Prostate gland (tissue), 2 donors: Measurements from ENCODE around the gene SCFD2. TPM values are rescaled to one million over a fixed set of nuclear protein-coding genes. Genes with fewer than 3 reads are reported as not detected.

Experiments used
- DNase-seq: peaks from one replicate; pipeline ENCODE4 v3.0.0-alpha.2; 2019; ENCODE audit warnings: low spot score
- H3K27ac ChIP-seq, 2 donors: fragments of 200-600 bp; sonication (generic); 2 replicates each; pipeline ENCODE4 v1.5.1; 2017 to 2019
- H3K27me3 ChIP-seq: fragments of 200-600 bp; sonication (generic); replicated peaks from 2 replicates; pipeline ENCODE4 v1.5.1; 2019; ENCODE audit not compliant: insufficient read depth
- H3K36me3 ChIP-seq, 2 donors: fragments of 200-600 bp; sonication (generic); 1 replicate in 1 of 2; 2 replicates in 1 of 2; pipeline versions ENCODE4 v1.5.1 to v1.8.1; 2017 to 2019
- H3K4me1 ChIP-seq: fragments of 200-600 bp; sonication (generic); replicated peaks from 2 replicates; pipeline ENCODE4 v1.5.1; 2019
- H3K4me3 ChIP-seq, 2 donors: fragments of 200-600 bp; sonication (generic); 2 replicates each; pipeline ENCODE4 v1.5.1; 2017 to 2019
- H3K9me3 ChIP-seq: fragments of 200-600 bp; sonication (generic); 2 replicates; pipeline ENCODE4 v1.5.1; 2017
- POLR2A ChIP-seq: fragments of 450-650 bp; IDR thresholded peaks from one replicate; pipeline ENCODE4 v1.6.1; 2016; ENCODE audit warnings: antibody characterized with exemption, mild to moderate bottlenecking
- POLR2AphosphoS5 ChIP-seq: sonication (generic); formaldehyde crosslinking; IDR thresholded peaks from one replicate; pipeline ENCODE4 v1.6.1; 2017; ENCODE audit warnings: antibody characterized with exemption
- WGBS: methylation state at CpG from one replicate; pipeline ENCODE4 v1.1.5; 2018; 5-methylcytosine and 5-hydroxymethylcytosine counted together
- intact Hi-C: fragments of 100-400 bp; cut with DNase I; formaldehyde crosslinking; loops from one replicate; pipeline ENCODE4 v1.14.2; 2022
- total RNA-seq, 2 donors: library from RNA; depleted of rRNA; stranded (reverse); fragments of >200 nt; gene quantifications; one replicate each; pipeline ENCODE4 v1.1.0, GENCODE V29; 2016
- TF ChIP-seq, protein P1 (sequence below), 4 experiments: fragments of 200-600 bp in 2 of 4; fragments of 450-650 bp in 2 of 4; sonication (generic) in 2 of 4; IDR thresholded peaks; 1 replicate in 3 of 4; 2 replicates in 1 of 4; pipeline ENCODE4 v1.5.1; 2016 to 2019; ENCODE audit warnings: antibody characterized with exemption in 4 of 4, mild to moderate bottlenecking in 2 of 4, moderate library complexity in 2 of 4

Gene SCFD2
- total RNA-seq, 2 donors from 2014 or later: 10.7 to 21.1 TPM

DNA sequence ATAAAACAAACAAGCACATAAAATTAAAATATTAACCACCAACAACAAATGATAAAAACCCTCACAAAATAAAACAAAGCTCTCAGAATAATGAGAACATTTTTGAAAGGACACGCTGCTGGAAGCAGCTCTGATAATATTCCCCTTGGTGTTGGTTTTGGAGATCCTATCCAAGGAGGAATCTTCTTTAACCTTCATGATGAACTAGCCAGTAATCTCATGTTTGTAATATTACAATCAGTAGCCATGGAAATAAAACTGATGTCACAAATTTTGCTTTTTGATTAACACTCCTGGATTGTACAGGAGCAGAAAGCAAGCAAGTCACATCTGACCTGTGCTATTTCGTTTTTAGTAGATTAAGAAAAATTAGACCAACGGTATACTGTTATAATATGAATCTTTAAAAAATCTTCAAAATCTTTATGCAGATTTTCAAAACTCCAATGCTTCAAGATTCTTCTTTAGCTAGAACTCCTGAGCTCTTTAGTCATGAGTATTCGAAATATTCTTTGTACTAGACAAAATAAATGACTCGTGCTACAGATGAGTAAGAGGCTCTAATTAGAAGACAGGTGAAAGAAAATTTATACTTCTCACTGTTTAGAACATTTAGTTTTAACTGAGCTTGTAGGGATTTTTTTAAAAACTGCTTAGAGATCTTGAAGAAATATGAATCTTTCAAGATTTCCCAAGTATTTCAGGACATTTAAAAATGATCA is 349.6 kb downstream of the SCFD2 start:
- DNase-seq: no peak
- intact Hi-C loops: no loop called here
- Histone ChIP-seq H3K4me3 (no peak overlapping the region), H3K27me3 (no peaks in the 10 kb centered on the region), H3K36me3 (no peaks in the 10 kb centered on the region), H3K4me1 (peaks cover 4% of the 10 kb centered on the region), H3K27ac (no peak overlapping the region), H3K9me3 (no peaks in the 10 kb centered on the region)
- no peak for TF ChIP-seq POLR2AphosphoS5
- TF ChIP-seq, protein P1, sequence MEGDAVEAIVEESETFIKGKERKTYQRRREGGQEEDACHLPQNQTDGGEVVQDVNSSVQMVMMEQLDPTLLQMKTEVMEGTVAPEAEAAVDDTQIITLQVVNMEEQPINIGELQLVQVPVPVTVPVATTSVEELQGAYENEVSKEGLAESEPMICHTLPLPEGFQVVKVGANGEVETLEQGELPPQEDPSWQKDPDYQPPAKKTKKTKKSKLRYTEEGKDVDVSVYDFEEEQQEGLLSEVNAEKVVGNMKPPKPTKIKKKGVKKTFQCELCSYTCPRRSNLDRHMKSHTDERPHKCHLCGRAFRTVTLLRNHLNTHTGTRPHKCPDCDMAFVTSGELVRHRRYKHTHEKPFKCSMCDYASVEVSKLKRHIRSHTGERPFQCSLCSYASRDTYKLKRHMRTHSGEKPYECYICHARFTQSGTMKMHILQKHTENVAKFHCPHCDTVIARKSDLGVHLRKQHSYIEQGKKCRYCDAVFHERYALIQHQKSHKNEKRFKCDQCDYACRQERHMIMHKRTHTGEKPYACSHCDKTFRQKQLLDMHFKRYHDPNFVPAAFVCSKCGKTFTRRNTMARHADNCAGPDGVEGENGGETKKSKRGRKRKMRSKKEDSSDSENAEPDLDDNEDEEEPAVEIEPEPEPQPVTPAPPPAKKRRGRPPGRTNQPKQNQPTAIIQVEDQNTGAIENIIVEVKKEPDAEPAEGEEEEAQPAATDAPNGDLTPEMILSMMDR (IDR thresholded peaks at IDR 0.05): no peak
- TF ChIP-seq POLR2A: no peak
- 82% methylated on average over 5 of the region's 5 CpGs for WGBS

DNA sequence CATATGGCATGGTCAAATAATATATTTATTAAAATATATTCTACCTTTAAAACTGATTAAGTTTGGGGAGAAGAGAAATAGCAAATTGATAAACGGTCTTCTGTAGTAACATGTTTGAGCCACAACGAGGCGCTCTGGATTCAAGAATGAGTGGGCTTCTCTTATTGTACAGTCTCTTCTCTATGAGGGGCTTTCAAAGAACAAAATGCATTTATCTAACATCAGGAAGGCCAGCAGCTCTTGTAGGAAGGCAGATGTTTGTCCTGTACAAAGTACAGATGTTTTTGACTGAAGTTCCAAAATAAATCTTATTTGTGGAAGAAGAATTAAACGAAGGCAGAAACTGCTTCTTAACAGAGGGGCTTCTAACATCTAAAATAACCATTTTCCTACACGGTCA is 350.2 kb downstream of the SCFD2 start:
- WGBS: 57% methylated on average over 5 of the region's 5 CpGs
- peaks cover 4% of the 10 kb centered on the region for H3K4me1 ChIP-seq
- H3K36me3 ChIP-seq: no peaks in the 10 kb centered on the region
- TF ChIP-seq, protein P1 (IDR thresholded peaks at IDR 0.05): peak in 3 of 4 experiments; percentile 11 to 24 (median 15)
- TF ChIP-seq POLR2A (no peak), POLR2AphosphoS5 (no peak)
- H3K4me3 ChIP-seq: no peak overlapping the region
- intact Hi-C loops: no loop called here
- no peaks in the 10 kb centered on the region for H3K27me3 ChIP-seq
- no peak for DNase-seq
- no peaks in the 10 kb centered on the region for H3K9me3 ChIP-seq
- H3K27ac ChIP-seq: no peak overlapping the region

DNA sequence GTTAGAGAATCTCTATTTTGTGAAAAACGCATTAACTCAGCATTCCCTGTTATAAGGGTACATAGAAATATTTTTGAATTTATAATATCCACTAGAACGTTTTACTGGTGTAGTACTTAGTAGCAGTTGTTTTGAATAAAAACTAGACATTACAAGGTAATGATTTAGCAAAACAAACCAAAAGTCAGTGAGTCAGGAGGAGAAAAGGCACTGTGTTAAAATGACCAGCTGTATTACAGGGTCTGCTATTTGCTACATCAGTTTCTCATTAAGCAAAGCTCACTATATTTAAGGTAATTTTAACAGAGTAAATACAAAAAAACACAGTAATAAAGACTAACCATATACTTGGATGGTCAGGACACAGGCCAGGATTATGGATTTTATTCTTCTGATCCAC is 351.0 kb downstream of the SCFD2 start:
- 47% methylated on average over 2 of the region's 2 CpGs for WGBS
- intact Hi-C loops: loop anchor here (5.0 kb wide), 1 partner anchor 1217 kb away; no protein-coding TSS in a partner anchor
- Histone ChIP-seq H3K9me3 (no peaks in the 10 kb centered on the region), H3K27me3 (no peaks in the 10 kb centered on the region), H3K4me3 (no peak overlapping the region), H3K4me1 (peaks cover 4% of the 10 kb centered on the region), H3K27ac (no peak overlapping the region), H3K36me3 (no peaks in the 10 kb centered on the region)
- no peak for DNase-seq
- TF ChIP-seq, protein P1 (IDR thresholded peaks at IDR 0.05): no peak
- no peak for TF ChIP-seq POLR2A
- no peak for TF ChIP-seq POLR2AphosphoS5

DNA sequence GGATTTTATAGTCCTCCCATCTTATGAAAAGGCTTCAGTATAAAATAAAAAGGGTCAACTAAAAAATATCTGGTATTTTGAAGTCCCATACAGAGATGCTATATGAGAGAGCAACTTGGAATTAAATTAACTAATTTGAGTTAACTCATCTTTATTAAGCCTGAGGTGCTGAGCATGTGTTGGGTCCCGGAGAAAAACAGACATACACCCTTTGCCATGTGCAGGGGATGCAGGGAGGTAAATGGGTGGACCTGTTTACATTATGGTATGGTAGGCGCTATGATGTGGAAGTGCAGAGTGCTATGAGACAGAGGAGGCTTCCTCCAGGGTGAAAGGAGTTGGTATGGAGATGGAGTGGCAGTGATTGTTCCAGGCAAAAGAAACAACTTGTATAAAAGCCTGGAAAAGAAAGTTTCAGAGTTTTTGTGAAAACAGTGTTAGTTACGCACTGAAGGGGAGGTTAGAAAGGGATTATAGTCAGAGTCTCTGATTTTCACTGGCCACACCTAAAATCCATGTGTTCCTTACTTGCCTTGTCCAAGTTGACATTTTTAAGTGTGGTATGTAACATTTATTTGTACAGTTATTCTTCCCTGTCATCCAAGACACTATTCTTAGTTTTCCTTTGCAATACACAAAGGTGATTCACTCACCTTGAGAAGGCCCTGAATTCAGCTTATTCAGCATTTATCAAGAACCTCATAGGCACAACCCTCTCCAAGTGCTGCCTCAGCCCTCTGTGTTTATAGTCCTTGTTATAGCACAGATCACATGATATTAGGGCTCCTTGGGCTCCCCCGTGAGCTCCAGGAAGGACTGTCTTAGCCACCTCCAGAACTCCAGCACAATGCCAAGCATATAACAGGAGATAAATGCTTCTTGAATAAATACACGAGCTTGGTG is 351.7 kb downstream of the SCFD2 start:
- intact Hi-C loops: loop anchor here (5.0 kb wide), 1 partner anchor 1218 kb away; no protein-coding TSS in a partner anchor
- Histone ChIP-seq H3K27ac (no peak overlapping the region), H3K27me3 (no peaks in the 10 kb centered on the region), H3K4me3 (no peak overlapping the region), H3K36me3 (no peaks in the 10 kb centered on the region), H3K4me1 (peaks cover 4% of the 10 kb centered on the region), H3K9me3 (no peaks in the 10 kb centered on the region)
- TF ChIP-seq POLR2AphosphoS5: no peak
- DNase-seq: no peak
- 94% methylated on average over 5 of the region's 5 CpGs for WGBS

- no peak for TF ChIP-seq POLR2A
- TF ChIP-seq POLR2AphosphoS5: no peak
- TF ChIP-seq, protein P1 (IDR thresholded peaks at IDR 0.05): no peak
- Histone ChIP-seq H3K27me3 (no peaks in the 10 kb centered on the region), H3K4me1 (peaks cover 4% of the 10 kb centered on the region), H3K36me3 (no peaks in the 10 kb centered on the region), H3K4me3 (no peak overlapping the region), H3K9me3 (no peaks in the 10 kb centered on the region), H3K27ac (no peak overlapping the region)
- no peak for DNase-seq
- intact Hi-C loops: loop anchor here (5.0 kb wide), 1 partner anchor 1220 kb away; no protein-coding TSS in a partner anchor
- 59% methylated on average over 1 of the region's 1 CpG for WGBS
Measured at GRCh38 chr4:53012738-53013137, 353.1 kb downstream of the SCFD2 start.
